ENCODE results near the gene CYP51A1.
"Not testable (repeated sequence)": the region's sequence is repeated elsewhere in the genome, so short reads cannot be mapped to it uniquely, and the experiment has no call there.

Gene CYP51A1

DNA sequence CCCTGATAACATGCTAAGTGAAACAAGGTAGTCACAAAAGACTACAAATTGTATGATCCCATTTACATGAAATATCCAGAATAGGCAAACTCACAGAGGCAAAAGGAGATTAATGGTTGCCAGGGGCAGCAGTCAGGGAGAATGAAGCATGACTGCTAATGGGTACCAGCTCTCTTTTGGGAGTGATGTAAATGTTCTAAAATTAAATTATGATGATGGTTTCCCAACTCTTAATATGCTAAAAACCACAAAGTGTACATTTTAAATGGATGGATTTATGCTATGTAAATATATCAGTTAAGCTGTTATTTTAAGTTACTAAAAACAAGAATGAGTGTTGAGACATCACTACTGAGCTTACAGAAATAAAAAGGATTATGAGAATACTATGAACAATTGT is 12.6 kb downstream of the CYP51A1 start:
- no peak for DNase-seq

DNA sequence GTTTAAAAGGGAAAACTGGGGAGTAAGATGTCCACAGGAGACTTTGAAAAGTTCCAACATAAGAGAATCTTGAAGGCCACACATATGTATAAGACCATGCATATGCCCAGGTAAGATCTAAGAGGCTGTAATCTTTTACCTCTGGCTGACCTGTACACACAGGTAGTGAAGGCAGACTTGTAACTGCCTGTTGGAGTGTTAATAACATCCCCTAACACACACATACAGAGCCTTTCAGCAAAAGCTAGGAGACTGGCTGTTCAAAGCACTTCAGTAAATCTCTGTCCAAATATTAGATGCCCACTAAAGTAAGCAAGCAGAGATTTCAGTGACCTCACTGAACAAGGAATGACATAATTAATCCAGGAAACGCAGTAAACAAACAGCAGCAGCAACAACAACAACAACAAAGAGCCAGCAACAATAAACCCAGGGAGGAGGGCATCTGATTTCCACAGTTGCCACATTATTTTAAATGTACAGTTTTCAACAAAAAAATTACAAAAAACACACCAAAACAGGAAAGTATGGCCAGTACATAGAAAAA is 15.0 kb downstream of the CYP51A1 start:
- DNase-seq: no peak

DNA sequence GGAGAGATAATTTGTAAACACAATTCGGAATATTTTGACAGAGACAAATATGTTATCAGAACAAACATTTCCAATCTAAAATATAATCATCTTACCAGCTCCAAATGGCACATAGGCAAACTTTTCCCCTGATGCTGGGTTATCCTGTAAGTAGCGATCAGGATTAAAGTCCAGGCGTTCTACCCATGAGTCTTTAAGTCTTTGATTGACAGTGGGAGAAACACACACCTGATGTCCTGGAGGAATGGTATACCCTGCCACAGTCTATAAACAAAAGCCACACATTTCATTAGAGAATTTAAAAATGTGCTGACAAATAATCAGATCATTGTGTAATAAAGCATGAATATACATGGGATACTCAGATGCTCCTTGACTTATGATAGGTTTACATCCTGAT is 17.3 kb downstream of the CYP51A1 start:
- no peak for DNase-seq

DNA sequence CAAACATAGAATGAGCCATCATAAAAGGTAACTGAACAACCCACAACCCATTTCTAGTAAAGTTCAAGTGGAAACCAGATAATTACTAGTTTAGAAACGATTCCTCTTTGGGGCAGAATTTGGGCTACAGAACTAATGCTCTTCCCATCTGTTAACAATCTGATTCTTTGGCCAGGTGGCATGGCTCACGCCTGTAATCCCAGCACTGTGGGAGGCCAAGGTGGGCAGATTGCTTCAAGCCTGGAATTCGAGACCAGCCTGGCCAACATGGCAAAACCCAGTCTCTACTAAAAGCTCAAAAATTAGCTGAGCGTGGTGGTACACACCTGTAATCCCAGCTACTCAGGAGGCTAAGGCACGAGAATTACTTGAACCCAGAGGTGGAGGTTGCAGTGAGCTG is 18.5 kb downstream of the CYP51A1 start:
- DNase-seq: peak; percentile 3

DNA sequence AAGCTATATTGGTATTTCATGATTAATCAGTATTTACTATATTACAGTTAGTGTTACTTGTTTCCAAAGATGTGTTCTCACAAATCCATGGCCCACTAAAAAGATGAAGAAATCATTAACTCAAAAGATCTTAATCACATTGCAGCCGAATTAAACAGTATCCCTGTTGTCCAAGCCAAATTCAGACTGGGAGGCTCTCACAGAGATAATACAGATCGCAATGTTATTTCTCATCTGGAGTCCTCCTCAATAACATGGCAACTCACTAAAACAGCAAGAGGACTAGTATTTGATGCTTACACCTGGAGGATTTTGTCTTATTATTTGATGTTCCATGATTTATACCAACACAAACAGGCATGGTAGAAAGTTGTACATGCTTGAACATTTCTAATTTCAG is 23.4 kb downstream of the CYP51A1 start:
- no peak for DNase-seq

DNA sequence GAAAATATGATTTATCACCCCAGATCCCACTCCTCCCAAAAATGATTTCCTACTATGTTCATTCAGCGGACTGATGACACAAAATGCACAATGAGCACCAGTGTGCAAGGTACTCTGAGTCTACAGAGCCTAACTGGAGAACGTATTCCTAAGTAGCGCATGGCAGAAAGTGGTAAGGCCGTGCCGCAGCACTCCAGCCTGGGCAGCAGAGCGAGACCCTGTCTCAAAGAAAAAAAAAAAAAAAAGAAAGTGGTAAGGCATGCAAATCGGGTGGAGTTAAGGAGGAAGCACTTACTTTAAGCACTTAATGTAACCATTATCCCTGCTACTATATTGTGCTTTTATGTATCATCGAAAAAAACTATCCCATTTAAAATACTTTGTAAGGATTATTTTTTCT is 25.5 kb downstream of the CYP51A1 start:
- no peak for DNase-seq

DNA sequence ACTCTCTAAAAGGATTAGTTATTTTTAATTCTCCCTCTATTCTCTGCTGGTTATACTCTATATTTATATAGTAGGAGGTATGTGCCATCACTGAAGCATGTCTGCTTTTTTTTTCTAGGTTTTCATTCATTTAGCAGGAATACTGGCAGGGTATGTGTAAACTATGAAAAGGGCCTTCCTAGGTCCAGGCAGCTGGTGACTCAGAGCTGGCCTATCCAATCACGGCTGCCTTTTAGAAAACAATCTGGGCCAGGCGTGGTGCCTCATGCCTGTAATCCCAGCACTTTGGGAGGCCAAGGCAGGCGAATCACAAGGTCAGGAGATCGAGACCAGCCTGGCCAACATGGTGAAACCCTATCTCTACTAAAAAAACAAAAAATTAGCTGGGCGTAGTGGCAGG is 31.4 kb downstream of the CYP51A1 start:
- DNase-seq: not testable (repeated sequence)

DNA sequence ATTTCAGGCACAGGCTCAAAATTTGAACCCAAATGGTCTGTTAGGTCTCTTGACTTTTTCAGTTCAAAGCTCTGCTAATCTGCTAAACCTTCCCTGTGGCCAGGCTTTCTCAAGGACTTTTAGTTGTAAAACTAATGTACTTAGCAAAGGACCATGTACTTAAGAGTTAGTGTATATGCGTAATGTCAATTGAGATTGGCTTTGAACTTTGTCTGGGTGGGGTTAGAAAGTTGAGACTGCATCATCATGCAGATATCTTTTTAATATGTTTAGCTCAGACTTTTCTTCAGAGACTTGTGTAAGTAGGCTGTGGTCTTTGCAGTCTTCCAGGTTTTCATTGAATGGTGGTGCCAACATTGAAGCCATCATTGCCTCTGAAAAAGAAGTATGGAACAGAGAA is 33.7 kb downstream of the CYP51A1 start:
- DNase-seq: no peak

DNA sequence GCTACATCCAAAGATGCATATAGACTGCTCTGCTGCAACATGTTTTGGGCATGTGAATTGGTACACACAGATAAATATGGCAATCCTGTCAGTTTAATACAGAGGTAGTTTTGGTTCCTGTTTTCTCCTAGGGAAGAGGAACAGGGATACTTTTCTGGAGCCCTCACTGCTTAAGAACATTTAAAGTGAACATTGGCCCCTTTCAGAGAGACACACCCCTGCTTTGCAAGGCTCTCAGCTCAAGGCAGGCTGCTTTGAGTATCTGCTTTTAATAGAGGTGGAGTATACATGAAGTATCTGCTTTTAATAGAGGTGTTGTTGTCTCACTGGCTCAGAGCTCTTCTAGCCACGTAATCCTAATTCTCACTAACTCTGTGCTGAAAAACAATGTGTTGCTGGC is 38.9 kb downstream of the CYP51A1 start:
- no peak for DNase-seq

DNA sequence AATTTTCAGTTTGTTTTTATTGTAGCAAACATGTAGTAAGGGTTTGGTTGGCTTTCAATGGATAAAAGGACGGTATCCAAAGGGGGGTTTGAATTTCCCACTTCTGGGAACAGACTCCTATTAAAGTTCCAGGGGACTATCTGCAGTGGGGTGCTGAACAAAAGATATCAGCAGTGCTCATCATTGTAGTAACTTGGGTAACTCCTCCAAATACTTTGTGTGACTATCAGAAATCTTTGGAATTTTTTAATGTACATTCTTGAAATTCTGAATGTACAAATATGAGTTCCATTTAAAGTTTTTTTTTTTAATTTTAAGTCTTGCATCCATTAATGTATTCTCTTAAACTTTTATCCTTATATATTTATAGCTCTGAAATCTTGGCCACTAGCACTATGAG is 42.1 kb downstream of the CYP51A1 start:
- DNase-seq: no peak

DNA sequence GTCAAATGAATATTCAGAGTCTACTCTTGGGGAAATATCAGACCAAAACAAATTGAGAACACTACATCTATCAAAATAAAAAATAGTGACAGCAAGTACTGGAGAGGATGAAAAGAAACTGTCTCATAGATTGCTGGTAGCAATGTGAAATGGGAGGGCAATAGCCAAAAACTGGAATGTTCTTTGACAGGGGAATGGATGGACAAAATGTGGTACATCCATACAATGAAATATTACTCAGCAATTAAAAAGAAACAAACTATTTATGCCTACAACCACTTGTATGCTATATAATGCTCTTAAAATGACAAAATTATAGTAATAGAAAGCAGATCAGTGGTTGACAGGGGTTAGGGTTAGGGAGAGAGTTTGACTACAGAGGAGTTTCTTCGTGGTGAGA is 46.0 kb downstream of the CYP51A1 start:
- no peak for DNase-seq

DNA sequence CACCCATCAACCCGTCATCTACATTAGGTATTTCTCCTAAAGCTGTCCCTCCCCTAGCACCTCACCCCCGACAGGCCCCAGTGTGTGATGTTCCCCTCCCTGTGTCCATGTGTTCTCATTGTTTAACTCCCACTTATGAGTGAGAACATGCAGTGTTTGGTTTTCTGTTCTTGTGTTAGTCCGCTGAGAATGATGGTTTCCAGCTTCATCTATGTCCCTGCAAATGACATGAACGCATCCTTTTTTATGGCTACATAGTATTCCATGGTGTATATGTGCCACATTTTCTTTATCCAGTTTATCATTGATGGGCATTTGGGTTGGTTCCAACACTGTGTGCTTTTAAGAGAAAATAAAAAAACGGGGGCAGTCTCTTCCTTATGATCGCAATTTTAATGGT is 50.4 kb downstream of the CYP51A1 start:
- DNase-seq: not testable (repeated sequence)

DNA sequence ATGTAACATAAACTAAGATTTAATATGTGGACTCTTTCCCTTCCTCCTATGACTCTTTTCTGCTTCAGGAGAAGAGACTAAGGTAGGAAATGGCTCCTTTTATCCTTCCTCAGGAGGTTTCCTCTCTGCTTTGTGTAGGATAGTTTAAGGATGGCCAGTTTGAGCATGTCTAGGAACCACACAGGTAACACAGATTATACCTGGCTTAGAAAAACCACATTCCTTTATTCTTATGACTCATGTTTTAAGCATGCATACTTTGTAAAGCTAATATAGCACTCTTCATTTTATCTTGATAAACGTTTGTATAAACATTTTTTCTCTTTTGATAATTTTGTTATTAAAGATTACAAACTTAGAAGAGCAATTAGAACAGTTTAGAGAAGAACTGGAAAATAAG is 57.8 kb downstream of the CYP51A1 start:
- DNase-seq: no peak

DNA sequence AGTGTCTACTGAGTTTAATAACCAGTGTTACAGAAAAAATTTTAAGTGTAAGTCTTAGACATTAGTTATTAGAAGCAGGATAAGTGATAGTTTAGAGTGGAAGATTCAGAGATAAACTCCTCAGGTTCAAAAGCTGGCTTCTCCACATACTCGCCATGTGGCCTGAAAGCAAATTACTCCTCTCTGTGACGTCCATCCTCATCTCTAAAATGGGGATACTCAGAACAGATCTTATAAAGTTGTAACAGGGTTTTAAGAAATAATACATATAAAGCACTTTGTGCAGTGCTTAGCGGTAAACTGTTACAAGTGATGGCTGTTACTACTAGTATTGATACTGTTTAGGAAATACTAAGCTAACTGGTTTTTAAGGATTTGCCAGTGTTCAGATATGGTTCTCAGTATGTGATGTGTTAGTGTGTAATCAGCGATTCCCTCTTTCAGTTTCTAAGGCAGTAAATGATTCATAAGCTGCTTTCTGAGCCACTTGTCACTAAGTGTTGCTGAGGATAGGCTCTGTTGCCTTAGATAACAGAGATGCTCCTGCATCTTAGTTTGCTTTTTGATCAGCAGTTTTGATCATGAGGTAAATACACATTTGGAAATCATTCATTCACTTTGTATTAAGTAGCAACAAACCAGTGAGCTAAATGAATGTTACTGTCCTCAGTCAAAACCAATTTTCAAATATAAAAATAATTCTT is 58.7 kb downstream of the CYP51A1 start:
- no peak for DNase-seq

DNA sequence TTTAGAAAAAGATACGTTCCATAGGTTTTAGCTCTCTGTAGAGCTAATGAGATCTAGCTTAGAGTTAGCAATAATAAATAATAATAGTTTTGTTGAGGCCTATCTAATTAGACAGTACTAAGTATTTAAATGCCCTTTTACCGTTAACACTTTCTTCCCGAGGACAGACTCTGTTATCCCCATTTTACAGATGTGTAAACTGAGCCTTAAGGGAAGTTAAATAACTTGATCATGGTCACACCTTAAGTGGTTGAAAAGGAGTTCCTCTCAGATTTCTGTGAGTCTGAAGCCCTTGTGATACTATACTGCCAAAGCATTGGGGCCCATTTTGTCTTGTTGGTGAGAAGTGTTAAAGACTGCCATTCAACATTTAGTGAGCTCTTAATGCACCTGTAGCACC is 61.6 kb downstream of the CYP51A1 start:
- DNase-seq: no peak

DNA sequence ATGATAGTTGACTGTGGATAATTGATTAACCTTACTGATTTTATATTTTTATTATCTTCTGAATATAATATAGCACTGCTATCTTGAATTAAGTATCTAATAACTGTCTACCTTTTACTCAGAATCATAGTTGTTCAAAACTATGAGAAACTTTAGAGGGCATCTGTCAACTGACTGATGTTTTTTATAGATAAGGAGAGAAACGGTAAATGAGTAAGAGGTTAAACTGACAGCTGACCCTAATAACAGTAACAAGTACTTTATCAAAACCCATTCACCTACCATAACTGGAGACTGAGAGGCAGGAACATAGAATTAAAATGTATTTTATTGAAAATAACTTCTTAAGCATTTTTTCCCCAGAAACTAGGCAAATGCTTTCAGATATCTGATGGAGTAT is 62.2 kb downstream of the CYP51A1 start:
- no peak for DNase-seq

DNA sequence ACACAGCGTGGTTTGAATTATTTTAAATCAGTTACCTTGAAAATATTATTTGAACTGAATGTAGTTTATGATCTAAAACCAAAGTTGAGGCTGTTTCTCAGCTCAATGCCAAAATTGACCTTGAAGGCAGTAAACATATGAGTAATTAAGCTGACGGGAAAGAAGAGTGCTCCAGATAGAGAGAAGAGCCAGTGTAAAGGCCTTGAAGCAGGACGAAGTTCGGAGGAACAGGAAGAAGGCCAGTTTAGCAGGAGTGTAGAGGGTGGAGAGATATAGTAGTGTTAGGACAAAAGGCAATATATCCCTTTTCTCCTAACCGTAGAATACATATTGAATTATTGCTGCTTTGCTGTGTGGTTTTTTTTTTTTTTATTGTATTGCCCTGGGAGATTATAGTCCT is 63.2 kb downstream of the CYP51A1 start:
- no peak for DNase-seq

DNA sequence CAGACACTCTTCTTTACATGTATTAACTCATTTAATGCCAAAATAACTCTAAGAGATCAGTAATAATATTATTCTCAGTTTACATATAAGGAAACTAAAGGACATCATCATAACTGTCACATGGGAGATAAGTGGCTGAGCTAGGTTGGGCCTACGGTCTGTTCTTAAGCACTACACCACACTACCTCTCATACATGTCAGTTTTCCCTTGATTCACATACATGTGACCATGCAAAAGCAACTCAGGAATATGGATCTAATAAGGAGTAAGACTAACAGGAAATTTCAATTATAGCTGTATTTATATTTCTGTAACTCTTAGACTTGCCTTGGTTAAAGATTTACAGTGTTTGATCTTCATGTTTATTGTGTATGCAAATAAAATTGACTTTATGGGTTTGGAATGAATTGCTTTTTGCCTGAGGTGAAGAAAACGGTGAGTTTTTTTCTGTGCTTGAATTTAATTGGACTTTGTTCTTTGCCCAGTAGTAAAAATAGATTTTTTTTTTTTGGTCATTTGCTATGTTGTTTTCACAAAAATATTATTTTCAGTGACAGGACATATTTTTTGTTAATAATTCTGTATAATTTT is 69.7 kb downstream of the CYP51A1 start:
- no peak for DNase-seq

Measured in NCI-H2171 (cell line).